PFSK-1 (cell line): ENCODE results near the gene AK8.

Source experiments
- POLR2AphosphoS5 ChIP-seq: IDR thresholded peaks from 2 replicates; pipeline ENCODE4 v1.6.1; 2012; ENCODE audit warnings: low read depth, mild to moderate bottlenecking, control low read depth, low read length, moderate library complexity
- REST ChIP-seq, 2 experiments: IDR thresholded peaks; 2 replicates each; pipeline versions ENCODE4 v1.6.1 to v1.8.0; 2011 to 2012; ENCODE audit warnings: low read depth in 2 of 2, low read length in 2 of 2, control low read depth in 1 of 2, inconsistent platforms in 1 of 2, mild to moderate bottlenecking in 1 of 2, moderate library complexity in 1 of 2; ENCODE audit not compliant: insufficient read depth in 1 of 2
- TAF1 ChIP-seq: IDR thresholded peaks from 2 replicates; pipeline ENCODE4 v1.6.1; 2012; ENCODE audit warnings: low read length, control low read depth, borderline replicate concordance; ENCODE audit not compliant: insufficient read depth

- TF ChIP-seq REST (IDR thresholded peaks at IDR 0.05; ENCODE audit: insufficient read depth in 1 of 2, low read depth in 2 of 2, low read length in 2 of 2) (no peak), TAF1 (no peak), POLR2AphosphoS5 (no peak)
Measured at GRCh38 chr9:132748450-132748849, 129.6 kb downstream of the AK8 start.
